PFSK-1 (cell line): ENCODE measurements around the gene FAR2.

Source experiments
- FOXP2 ChIP-seq: optimal IDR thresholded peaks from 2 replicates; pipeline ENCODE3; 2011; ENCODE audit warnings: borderline replicate concordance, control low read depth, inconsistent platforms; ENCODE audit not compliant: insufficient read depth; ENCODE audit errors: extremely low read length, extremely low read depth
- POLR2AphosphoS5 ChIP-seq: IDR thresholded peaks from 2 replicates; pipeline ENCODE4 v1.6.1; 2012; ENCODE audit warnings: low read depth, mild to moderate bottlenecking, control low read depth, low read length, moderate library complexity
- REST ChIP-seq, 2 experiments: IDR thresholded peaks; 2 replicates each; pipeline versions ENCODE4 v1.6.1 to v1.8.0; 2011 to 2012; ENCODE audit warnings: low read depth in 2 of 2, low read length in 2 of 2, control low read depth in 1 of 2, inconsistent platforms in 1 of 2, mild to moderate bottlenecking in 1 of 2, moderate library complexity in 1 of 2; ENCODE audit not compliant: insufficient read depth in 1 of 2
- SIN3A ChIP-seq: IDR thresholded peaks from 2 replicates; pipeline ENCODE4 v1.6.1; 2012; ENCODE audit warnings: mild to moderate bottlenecking, low read length, moderate library complexity, borderline replicate concordance; ENCODE audit not compliant: insufficient read depth
- TAF1 ChIP-seq: IDR thresholded peaks from 2 replicates; pipeline ENCODE4 v1.6.1; 2012; ENCODE audit warnings: low read length, control low read depth, borderline replicate concordance; ENCODE audit not compliant: insufficient read depth

The FAR2 gene

DNA sequence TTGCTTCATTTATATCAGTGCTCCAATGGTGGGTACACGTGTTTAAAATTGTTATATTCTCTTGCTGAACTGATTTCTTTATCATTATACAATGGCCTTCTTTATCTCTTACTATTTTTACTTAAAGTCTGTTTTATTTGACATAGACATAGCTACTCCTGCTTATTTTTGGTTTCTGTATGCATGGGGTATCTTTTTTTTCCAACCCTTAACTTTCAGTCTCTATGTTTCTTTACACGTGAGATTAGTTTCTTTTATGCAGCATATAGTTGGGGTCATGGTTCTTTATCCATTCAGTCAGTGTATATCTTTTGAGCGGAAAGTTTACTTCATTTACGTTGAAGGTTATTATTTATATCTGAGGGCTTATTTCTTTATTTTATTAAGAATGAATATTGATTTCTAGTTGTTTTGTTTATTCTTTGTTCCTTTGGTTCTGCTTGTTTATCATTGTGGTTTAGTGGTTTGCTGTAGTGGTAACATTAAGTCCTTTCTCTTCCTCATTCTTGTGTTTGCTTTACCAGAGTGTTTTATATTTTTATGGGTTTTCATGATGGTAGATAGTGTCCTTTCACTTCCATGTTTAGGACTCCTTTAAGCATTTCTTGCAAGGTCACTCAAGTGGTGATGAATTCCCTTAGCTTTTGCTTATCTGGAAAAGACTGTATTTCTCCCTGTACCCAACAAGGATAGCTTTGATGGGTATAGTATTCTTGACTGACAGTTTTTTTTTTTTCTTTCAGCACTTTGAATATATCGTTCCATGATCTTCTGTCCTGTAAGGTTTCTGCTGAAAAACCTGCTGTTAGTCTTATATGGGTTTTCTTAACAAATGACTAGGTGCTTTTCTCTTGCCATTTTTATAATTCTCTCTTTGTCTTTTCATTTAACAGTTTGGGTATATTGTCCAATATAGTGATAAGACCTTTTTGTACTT is 38.3 kb upstream of the FAR2 start:
- TF ChIP-seq REST (IDR thresholded peaks at IDR 0.05; ENCODE audit: insufficient read depth in 1 of 2, low read depth in 2 of 2, low read length in 2 of 2) (no peak), FOXP2 (no peak), POLR2AphosphoS5 (no peak), TAF1 (no peak), SIN3A (no peak)

GRCh38 chr12:29113101-29113500 is 36.0 kb upstream of the FAR2 start:
- TF ChIP-seq TAF1, result no peak
- TF ChIP-seq FOXP2, result no peak
- TF ChIP-seq POLR2AphosphoS5, result no peak
- no peak for TF ChIP-seq SIN3A
- no peak for TF ChIP-seq REST (IDR thresholded peaks at IDR 0.05; ENCODE audit: insufficient read depth in 1 of 2, low read depth in 2 of 2, low read length in 2 of 2)

- TF ChIP-seq FOXP2, result no peak
- TF ChIP-seq POLR2AphosphoS5, result no peak
- TF ChIP-seq REST (IDR thresholded peaks at IDR 0.05; ENCODE audit: insufficient read depth in 1 of 2, low read depth in 2 of 2, low read length in 2 of 2), result no peak
- TF ChIP-seq TAF1, result no peak
- no peak for TF ChIP-seq SIN3A
Measured at GRCh38 chr12:29116414-29116813, 32.7 kb upstream of the FAR2 start.

- TF ChIP-seq TAF1, result no peak
- no peak for TF ChIP-seq REST (IDR thresholded peaks at IDR 0.05; ENCODE audit: insufficient read depth in 1 of 2, low read depth in 2 of 2, low read length in 2 of 2)
- TF ChIP-seq FOXP2, result no peak
- TF ChIP-seq SIN3A, result no peak
- TF ChIP-seq POLR2AphosphoS5, result no peak
Measured at GRCh38 chr12:29131539-29131938, 17.5 kb upstream of the FAR2 start.
